GM21515 (cell line): Measurements from ENCODE around the gene CD81.

ENCODE experiments used
- ATAC-seq: cut with Tn5 transposase; IDR thresholded peaks from one replicate; pipeline ENCODE4 v1.9.1; 2021; ENCODE audit not compliant: unreplicated experiment

The CD81 gene

GRCh38 chr11:2374456-2375201 lies 2.5 kb upstream of the CD81 start:
- ATAC-seq, result no peak

- no peak for ATAC-seq
These were observed 1.7 kb upstream of the CD81 start for GRCh38 chr11:2375341-2375853.

- no peak for ATAC-seq
These were observed 1.1 kb upstream of the CD81 start for GRCh38 chr11:2375964-2376551.

GRCh38 chr11:2377511-2378443 lies 667 bp downstream of the CD81 start:
- ATAC-seq, result peak; percentile 13

- no peak for ATAC-seq
These were observed 1.6 kb downstream of the CD81 start for GRCh38 chr11:2378527-2379210.

DNA sequence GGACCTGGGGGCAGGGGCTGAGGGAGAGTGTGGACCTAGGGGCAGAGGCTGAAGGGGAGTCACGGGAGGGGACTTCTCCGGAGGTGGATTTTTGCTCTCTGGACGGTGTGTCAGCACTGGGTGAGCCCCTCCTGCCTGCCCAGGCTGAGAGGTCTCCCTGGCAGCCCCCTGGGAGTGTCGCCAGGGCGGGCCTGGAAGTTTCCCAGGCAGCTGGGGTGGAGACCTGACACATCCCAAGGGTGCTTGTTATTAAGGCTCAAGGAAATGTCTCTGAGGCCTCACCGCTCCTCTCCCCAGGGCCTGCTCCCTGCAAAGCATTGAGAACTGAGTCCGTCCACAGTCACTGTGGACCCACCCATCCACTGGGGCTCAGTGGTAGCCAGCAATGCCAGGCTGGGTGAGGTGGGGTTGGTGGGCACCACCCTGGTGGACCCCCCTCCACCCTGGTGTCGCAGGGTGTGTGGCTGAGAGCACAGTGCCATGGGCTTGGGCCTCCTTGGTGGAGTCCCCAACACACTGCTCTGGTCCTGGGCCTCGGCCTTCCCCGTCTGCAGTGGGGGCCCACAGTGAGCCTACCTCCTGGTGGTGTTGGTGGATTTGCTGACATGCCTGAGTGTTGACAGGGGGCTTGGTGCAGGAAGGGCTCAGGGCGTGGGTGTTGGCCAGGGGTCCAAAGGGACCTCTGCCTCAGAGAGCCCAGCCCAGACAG lies 2.5 kb downstream of the CD81 start:
- ATAC-seq, result no peak

DNA sequence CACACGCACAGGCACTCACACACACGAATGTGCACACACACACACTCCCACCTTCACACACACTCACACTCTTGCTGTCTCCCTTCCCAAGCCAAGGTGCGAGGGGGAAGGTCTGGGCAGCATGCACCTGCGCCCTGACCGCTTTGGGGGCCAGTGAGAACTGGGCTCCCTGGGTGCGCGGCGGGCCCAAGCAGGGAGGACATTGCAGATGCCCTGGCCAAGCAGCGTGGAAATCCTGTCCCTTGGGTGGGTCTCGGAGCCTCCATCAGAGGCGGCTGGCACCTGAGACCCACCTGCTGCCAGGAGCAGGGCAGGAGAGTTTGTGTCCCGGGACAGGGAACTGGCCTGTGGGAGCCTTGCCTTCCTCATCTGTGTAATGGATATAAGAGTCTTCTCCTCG lies 3.3 kb downstream of the CD81 start:
- ATAC-seq, result no peak

- ATAC-seq, result no peak
These were observed 3.8 kb downstream of the CD81 start for GRCh38 chr11:2380807-2381350.

GRCh38 chr11:2381494-2382128 lies 4.5 kb downstream of the CD81 start:
- ATAC-seq, result no peak

GRCh38 chr11:2382129-2382517 lies 5.0 kb downstream of the CD81 start:
- ATAC-seq, result no peak

GRCh38 chr11:2382936-2383851 lies 6.1 kb downstream of the CD81 start:
- ATAC-seq, result no peak

- no peak for ATAC-seq
These were observed 7.0 kb downstream of the CD81 start for GRCh38 chr11:2383852-2384804.

GRCh38 chr11:2385156-2386151 lies 8.3 kb downstream of the CD81 start:
- peak; percentile 31 for ATAC-seq

DNA sequence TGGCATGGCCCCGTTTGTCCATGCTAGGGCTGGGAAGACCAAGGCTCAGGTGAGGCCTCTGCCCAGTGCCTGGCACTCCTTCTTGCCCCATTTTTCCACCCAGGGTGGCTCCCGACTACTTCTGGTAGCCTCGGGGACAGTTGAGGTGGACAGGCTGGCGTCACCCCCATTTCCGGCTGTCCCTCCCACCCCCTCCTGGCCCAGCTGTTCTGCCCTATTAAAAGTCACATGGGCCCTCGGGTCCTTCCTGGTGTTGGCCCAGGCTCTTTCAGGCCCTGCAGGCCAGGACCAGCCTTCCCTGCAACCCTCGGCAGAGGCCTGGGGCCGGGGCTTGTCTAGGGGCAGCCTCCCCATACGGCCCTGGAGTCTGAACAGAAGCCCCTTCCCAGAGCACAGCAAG lies 9.5 kb downstream of the CD81 start:
- no peak for ATAC-seq

DNA sequence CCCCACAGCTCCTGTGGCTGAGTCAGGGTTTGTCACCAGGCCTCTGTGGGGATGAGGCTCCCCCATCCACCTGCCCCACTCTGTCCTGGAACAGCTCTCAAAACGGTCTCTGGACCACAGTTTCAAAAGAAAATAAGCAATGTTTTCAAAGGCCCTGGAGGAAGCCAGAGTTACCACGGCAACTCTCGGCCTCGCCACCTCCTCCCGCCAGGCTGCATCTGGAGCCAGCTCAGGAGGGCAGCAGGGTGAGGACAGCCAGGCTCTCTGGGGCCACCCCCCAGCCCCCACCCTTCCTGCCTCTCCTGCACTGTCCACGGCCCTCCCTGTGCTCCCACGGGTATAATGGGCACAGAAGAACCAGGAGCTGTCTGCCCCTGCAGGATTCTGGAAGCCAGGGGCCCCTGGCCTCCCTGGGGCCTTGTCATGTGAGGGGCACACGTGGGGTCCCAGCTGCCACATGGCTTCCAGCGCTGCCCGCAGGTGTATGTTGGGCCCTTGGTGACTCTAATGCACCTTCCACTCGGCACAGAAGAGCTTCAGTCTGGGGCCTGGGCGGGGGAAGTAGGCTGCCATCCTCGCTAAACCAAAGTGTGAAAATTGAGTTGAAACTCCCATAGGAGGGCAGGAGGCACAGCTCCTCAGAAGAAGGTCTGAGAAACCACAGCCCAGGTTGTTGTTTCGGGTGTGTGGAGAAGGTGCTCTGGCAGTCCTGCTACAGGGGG lies 10.3 kb downstream of the CD81 start:
- no peak for ATAC-seq
